ENCODE data around the gene MTCH1. TPM values are rescaled to one million over a fixed set of nuclear protein-coding genes. Genes with fewer than 3 reads are reported as not detected.

MTCH1 gene
- total RNA-seq, 2 donors from 2014 or later: 226 to 235 TPM

DNA sequence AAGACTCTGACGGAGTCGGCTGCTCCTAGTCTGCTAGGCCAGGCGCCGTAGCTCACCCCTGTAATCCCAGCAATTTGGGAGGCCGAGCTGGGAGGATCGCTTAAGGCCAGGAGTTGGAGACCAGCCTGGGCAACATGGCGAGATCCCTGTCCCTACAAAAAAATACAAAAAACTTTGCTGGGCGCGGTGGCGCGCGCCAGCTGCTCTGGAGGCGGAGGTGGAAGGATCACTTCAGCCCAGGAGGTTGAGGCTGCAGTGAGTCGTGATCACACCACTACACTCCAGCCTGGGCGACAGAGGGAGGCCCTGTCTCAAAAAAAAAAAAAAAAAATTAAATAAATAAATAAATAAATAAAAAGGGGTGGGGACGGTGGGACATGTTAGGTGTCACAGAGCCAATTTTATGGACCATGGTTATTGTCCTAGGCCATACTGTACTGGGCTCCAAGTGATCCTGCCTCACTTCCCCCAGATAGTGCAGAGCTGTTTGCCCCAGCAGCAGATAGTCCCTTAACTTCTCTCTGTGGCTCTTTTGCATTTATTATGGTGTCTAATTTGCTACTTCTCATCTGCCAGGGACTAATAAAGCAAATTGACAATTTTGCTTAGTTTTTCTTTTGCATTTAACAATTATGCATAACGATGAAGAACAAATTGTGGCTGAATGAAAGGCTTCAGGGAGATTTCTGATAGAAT, 26.3 kb downstream of the MTCH1 start:
- Mint-ChIP-seq H3K27me3 (ENCODE audit: insufficient read depth) (peaks cover 1% of the 10 kb centered on the region), H3K4me1 (peaks cover 6% of the 10 kb centered on the region), H3K27ac (no peak overlapping the region), H3K4me3 (no peak overlapping the region), H3K9me3 (no peaks in the 10 kb centered on the region), H3K36me3 (ENCODE audit: low read depth) (no peaks in the 10 kb centered on the region)
- Histone ChIP-seq H3K9ac (ENCODE audit: extremely low read depth, low read length, poor library complexity, severe bottlenecking) (no peak overlapping the region), H3K9me3 (ENCODE audit: control insufficient read depth, low read length) (no peaks in the 10 kb centered on the region), H3K27me3 (ENCODE audit: control insufficient read depth, insufficient read depth, low read length, poor library complexity, severe bottlenecking) (no peaks in the 10 kb centered on the region), H3K27ac (ENCODE audit: low read depth, low read length) (no peak overlapping the region), H3K36me3 (ENCODE audit: control insufficient read depth, insufficient read depth, low read length) (no peaks in the 10 kb centered on the region), H3K4me1 (ENCODE audit: control insufficient read depth, insufficient read depth, low read length) (no peaks in the 10 kb centered on the region), H3K4me3 (ENCODE audit: low read length) (no peak overlapping the region)
- 95 to 96% methylated on average over 13 to 16 of the region's 17 CpGs for WGBS, 2 experiments (ENCODE audit: insufficient coverage in 1 of 2, insufficient read length in 1 of 2)
- TF ChIP-seq, protein P1, sequence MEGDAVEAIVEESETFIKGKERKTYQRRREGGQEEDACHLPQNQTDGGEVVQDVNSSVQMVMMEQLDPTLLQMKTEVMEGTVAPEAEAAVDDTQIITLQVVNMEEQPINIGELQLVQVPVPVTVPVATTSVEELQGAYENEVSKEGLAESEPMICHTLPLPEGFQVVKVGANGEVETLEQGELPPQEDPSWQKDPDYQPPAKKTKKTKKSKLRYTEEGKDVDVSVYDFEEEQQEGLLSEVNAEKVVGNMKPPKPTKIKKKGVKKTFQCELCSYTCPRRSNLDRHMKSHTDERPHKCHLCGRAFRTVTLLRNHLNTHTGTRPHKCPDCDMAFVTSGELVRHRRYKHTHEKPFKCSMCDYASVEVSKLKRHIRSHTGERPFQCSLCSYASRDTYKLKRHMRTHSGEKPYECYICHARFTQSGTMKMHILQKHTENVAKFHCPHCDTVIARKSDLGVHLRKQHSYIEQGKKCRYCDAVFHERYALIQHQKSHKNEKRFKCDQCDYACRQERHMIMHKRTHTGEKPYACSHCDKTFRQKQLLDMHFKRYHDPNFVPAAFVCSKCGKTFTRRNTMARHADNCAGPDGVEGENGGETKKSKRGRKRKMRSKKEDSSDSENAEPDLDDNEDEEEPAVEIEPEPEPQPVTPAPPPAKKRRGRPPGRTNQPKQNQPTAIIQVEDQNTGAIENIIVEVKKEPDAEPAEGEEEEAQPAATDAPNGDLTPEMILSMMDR (conservative IDR thresholded peaks at IDR 0.05): no peak
- no peak for DNase-seq

DNA sequence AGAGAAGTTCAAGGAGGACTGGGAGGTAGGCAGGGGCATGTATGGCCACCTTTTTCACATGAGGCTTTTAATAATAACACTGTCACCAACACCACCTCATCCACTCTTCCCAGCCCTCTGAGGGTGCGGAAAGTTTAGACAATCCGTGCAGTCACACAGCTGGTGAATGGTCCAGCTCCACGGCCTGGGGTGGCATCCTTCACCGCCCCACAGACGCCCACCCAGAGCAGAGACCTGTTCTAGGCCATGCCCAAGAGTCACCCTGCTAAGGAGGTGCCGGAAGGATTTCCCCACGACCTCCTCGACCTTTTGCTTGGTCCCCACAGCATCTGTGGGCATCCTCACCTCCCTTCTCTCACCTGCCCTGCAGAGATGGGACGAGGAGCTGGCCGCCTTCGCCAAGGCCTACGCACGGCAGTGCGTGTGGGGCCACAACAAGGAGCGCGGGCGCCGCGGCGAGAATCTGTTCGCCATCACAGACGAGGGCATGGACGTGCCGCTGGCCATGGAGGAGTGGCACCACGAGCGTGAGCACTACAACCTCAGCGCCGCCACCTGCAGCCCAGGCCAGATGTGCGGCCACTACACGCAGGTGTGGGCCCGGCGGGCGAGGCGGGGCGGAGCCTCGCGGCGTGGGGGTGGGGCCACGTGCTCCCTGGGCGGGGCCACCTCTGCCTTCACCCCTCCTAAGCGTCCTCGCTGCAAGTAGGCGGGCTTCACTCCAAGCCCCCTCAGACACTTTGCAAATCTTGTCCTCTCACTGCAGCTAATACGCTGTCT, 27.0 kb downstream of the MTCH1 start:
- Histone ChIP-seq H3K4me1 (ENCODE audit: control insufficient read depth, insufficient read depth, low read length) (no peaks in the 10 kb centered on the region), H3K9ac (ENCODE audit: extremely low read depth, low read length, poor library complexity, severe bottlenecking) (no peak overlapping the region), H3K27ac (ENCODE audit: low read depth, low read length) (no peak overlapping the region), H3K4me3 (ENCODE audit: low read length) (no peak overlapping the region), H3K36me3 (ENCODE audit: control insufficient read depth, insufficient read depth, low read length) (no peaks in the 10 kb centered on the region), H3K9me3 (ENCODE audit: control insufficient read depth, low read length) (no peaks in the 10 kb centered on the region), H3K27me3 (ENCODE audit: control insufficient read depth, insufficient read depth, low read length, poor library complexity, severe bottlenecking) (no peaks in the 10 kb centered on the region)
- no peak overlapping the region for H3K4me3 Mint-ChIP-seq
- no peaks in the 10 kb centered on the region for H3K36me3 Mint-ChIP-seq (ENCODE audit: low read depth)
- peaks cover 6% of the 10 kb centered on the region for H3K4me1 Mint-ChIP-seq
- H3K9me3 Mint-ChIP-seq: no peaks in the 10 kb centered on the region
- H3K27me3 Mint-ChIP-seq (ENCODE audit: insufficient read depth): peaks cover 1% of the 10 kb centered on the region
- TF ChIP-seq, protein P1 (conservative IDR thresholded peaks at IDR 0.05): no peak
- peak; percentile 81 for DNase-seq
- 93 to 94% methylated on average over 43 to 44 of the region's 44 CpGs for WGBS, 2 experiments (ENCODE audit: insufficient coverage in 1 of 2, insufficient read length in 1 of 2)
- no peak overlapping the region for H3K27ac Mint-ChIP-seq

DNA sequence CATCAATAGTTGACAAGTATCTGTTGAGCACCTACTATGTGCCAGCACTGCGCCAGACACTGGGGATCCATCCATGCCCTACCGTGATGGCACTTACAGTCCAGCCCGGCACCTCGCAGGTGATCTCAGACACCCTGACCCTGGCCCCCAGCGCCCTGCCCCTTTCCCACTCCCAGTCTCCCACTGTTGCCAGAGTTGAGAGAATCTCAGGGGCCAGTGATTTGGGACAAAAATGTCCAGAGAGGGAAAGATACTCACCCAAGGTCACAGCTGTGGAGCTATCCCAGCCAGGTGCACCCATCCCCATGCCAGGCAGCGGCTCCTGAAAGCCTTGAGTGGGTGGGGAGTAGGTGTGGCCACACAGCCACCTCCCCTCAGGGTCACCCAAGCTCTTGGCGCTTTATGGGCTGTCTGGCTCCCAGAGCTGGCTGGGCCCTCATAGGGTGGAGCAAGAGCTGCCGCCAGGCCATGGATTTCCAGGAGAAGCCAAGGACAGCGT, 28.2 kb downstream of the MTCH1 start:
- no peak overlapping the region for H3K9ac ChIP-seq (ENCODE audit: extremely low read depth, low read length, poor library complexity, severe bottlenecking)
- no peaks in the 10 kb centered on the region for H3K36me3 ChIP-seq (ENCODE audit: control insufficient read depth, insufficient read depth, low read length)
- no peaks in the 10 kb centered on the region for H3K36me3 Mint-ChIP-seq (ENCODE audit: low read depth)
- H3K9me3 Mint-ChIP-seq: no peaks in the 10 kb centered on the region
- DNase-seq: no peak
- H3K4me1 ChIP-seq (ENCODE audit: control insufficient read depth, insufficient read depth, low read length): no peaks in the 10 kb centered on the region
- no peaks in the 10 kb centered on the region for H3K27me3 ChIP-seq (ENCODE audit: control insufficient read depth, insufficient read depth, low read length, poor library complexity, severe bottlenecking)
- peaks cover 1% of the 10 kb centered on the region for H3K27me3 Mint-ChIP-seq (ENCODE audit: insufficient read depth)
- H3K4me3 ChIP-seq (ENCODE audit: low read length): no peak overlapping the region
- H3K27ac ChIP-seq (ENCODE audit: low read depth, low read length): no peak overlapping the region
- no peak overlapping the region for H3K4me3 Mint-ChIP-seq
- TF ChIP-seq, protein P1 (conservative IDR thresholded peaks at IDR 0.05): no peak
- no peaks in the 10 kb centered on the region for H3K9me3 ChIP-seq (ENCODE audit: control insufficient read depth, low read length)
- H3K4me1 Mint-ChIP-seq: peaks cover 6% of the 10 kb centered on the region
- 94 to 100% methylated on average over 2 to 9 of the region's 9 CpGs for WGBS, 2 experiments (ENCODE audit: insufficient coverage in 1 of 2, insufficient read length in 1 of 2)
- no peak overlapping the region for H3K27ac Mint-ChIP-seq
